Right lobe of liver (tissue), 6 donors: ENCODE measurements around the gene SEPTIN10. TPM values are rescaled to one million over a fixed set of nuclear protein-coding genes. Genes with fewer than 3 reads are reported as not detected.
"Not testable (repeated sequence)": the region's sequence is repeated elsewhere in the genome, so short reads cannot be mapped to it uniquely, and the experiment has no call there.

Experiments
- ATAC-seq, 4 donors: fragments of 200-7000 bp; cut with Tn5 transposase; one replicate each; pipeline ENCODE4 v1.9.1; 2020; ENCODE audit warnings: mild to moderate bottlenecking in 4 of 4, moderate library complexity in 4 of 4
- DNase-seq, 3 donors: peaks; one replicate each; pipeline ENCODE4 v3.0.0-alpha.2; 2020
- H3K27ac ChIP-seq, 3 donors: fragments of 200-600 bp; one replicate each; pipeline ENCODE4 v1.8.0; 2022
- H3K27me3 ChIP-seq, 2 donors: fragments of 200-600 bp; one replicate each; pipeline ENCODE4 v1.8.0; 2022
- H3K36me3 ChIP-seq, 4 donors: fragments of 200-600 bp; sonication (generic) in 1 of 4; one replicate each; pipeline versions ENCODE4 v1.5.1 to v1.8.0; 2017 to 2022; ENCODE audit warnings: control low read depth in 1 of 4
- H3K4me1 ChIP-seq, 4 donors: fragments of 200-600 bp; sonication (generic) in 1 of 4; one replicate each; pipeline versions ENCODE4 v1.5.1 to v1.8.0; 2017 to 2022; ENCODE audit warnings: control low read depth in 1 of 4
- H3K4me3 ChIP-seq, 3 donors: fragments of 200-600 bp; one replicate each; pipeline ENCODE4 v1.8.0; 2022
- H3K9me3 ChIP-seq, 4 donors: fragments of 200-600 bp; sonication (generic) in 1 of 4; one replicate each; pipeline versions ENCODE4 v1.5.1 to v1.8.0; 2017 to 2022; ENCODE audit warnings: control low read depth in 1 of 4
- CTCF ChIP-seq, 4 donors: fragments of 200-600 bp in 3 of 4; fragments of 450-650 bp in 1 of 4; IDR thresholded peaks; one replicate each; pipeline versions ENCODE4 v1.5.1 to v1.8.0; 2016 to 2022; ENCODE audit warnings: antibody characterized with exemption in 4 of 4, mild to moderate bottlenecking in 2 of 4
- POLR2A ChIP-seq: fragments of 450-650 bp; IDR thresholded peaks from one replicate; pipeline ENCODE4 v1.6.1; 2017; ENCODE audit warnings: antibody characterized with exemption, mild to moderate bottlenecking
- WGBS: methylation state at CpG from one replicate; pipeline ENCODE4 v1.1.6; 2018; ENCODE audit warnings: low coverage, low lambda C conversion rate; ENCODE audit not compliant: insufficient coverage; ENCODE audit errors: missing lambda C conversion rate; 5-methylcytosine and 5-hydroxymethylcytosine counted together
- intact Hi-C, 2 donors: fragments of 100-400 bp; cut with DNase I; formaldehyde crosslinking; loops; one replicate each; pipeline versions ENCODE4 v1.11.2 to v1.14.1; 2022
- total RNA-seq, 6 experiments: library from RNA; depleted of rRNA in 2 of 6; stranded (reverse); fragments of >200 nt in 2 of 6; fragmentation: NEBNext Ultra II Directional in 3 of 6; extraction: Animal tissue kit (Norgen Biotek cat#: 25700) in 3 of 6; gene quantifications; one replicate each; pipeline versions ENCODE4 v1.1.0 to v1.2.4, GENCODE V29; 2016 to 2023
- donor health status: DM: no; HTN: yes; CAD: no.
- donor health status: DM: no; HTN: no; CAD: no.
- donor health status: DM: no; HTN: no; CAD: no.
- donor health status: DM: no; HTN: yes; CAD: no.
- donor health status: DM: no; HTN: yes; CAD: no.

SEPTIN10 gene
- total RNA-seq, 6 experiments from 2014 or later: 34.6 to 52.8 (median 40.8) TPM

- ATAC-seq (no peak), DNase-seq (no peak)
- H3K27me3 ChIP-seq: no peaks in the 10 kb centered on the region
- no peaks in the 10 kb centered on the region for H3K36me3 ChIP-seq
- intact Hi-C loops: no loop called here
- TF ChIP-seq CTCF (IDR thresholded peaks at IDR 0.05): no peak
- TF ChIP-seq POLR2A: no peak
- no peak overlapping the region for H3K27ac ChIP-seq
- no peak overlapping the region for H3K4me3 ChIP-seq
- WGBS: 100% methylated on average over 2 of the region's 7 CpGs
- no peaks in the 10 kb centered on the region for H3K9me3 ChIP-seq
- H3K4me1 ChIP-seq: peaks cover 0 to 23% (median 8%) of the 10 kb centered on the region in 4 donors
These were observed 33.9 kb upstream of the SEPTIN10 start for GRCh38 chr2:109647636-109648035.

GRCh38 chr2:109646961-109647360 is 33.2 kb upstream of the SEPTIN10 start:
- Histone ChIP-seq H3K9me3 (no peaks in the 10 kb centered on the region), H3K4me3 (no peak overlapping the region), H3K4me1 (peaks cover 0 to 23% (median 8%) of the 10 kb centered on the region in 4 donors), H3K27ac (no peak overlapping the region), H3K27me3 (no peaks in the 10 kb centered on the region), H3K36me3 (no peaks in the 10 kb centered on the region)
- TF ChIP-seq CTCF (IDR thresholded peaks at IDR 0.05) (no peak), POLR2A (no peak)
- DNase-seq (no peak), ATAC-seq (no peak)
- 92% methylated on average over 8 of the region's 8 CpGs for WGBS
- intact Hi-C loops: no loop called here

GRCh38 chr2:109645412-109646184 is 31.8 kb upstream of the SEPTIN10 start:
- ATAC-seq: no peak
- Histone ChIP-seq H3K4me3 (no peak overlapping the region), H3K36me3 (no peaks in the 10 kb centered on the region), H3K9me3 (no peaks in the 10 kb centered on the region), H3K27ac (peak overlapping the region; percentile 84 to 96 (median 91)), H3K27me3 (no peaks in the 10 kb centered on the region), H3K4me1 (peaks cover 0 to 23% (median 8%) of the 10 kb centered on the region in 4 donors)
- intact Hi-C loops: no loop called here
- no peak for DNase-seq
- TF ChIP-seq POLR2A: no peak
- no peak for TF ChIP-seq CTCF (IDR thresholded peaks at IDR 0.05)
- WGBS: 89% methylated on average over 7 of the region's 14 CpGs

- H3K9me3 ChIP-seq: no peaks in the 10 kb centered on the region
- WGBS: 9% methylated on average over 9 of the region's 12 CpGs
- peak overlapping the region in 1 of 3 donors; percentile 14 for H3K4me3 ChIP-seq
- H3K27ac ChIP-seq: peak overlapping the region; percentile 84 to 96 (median 91)
- TF ChIP-seq CTCF (IDR thresholded peaks at IDR 0.05): no peak
- peak; percentile 88 for TF ChIP-seq POLR2A
- H3K4me1 ChIP-seq: peaks cover 0 to 23% (median 8%) of the 10 kb centered on the region in 4 donors
- no peaks in the 10 kb centered on the region for H3K27me3 ChIP-seq
- H3K36me3 ChIP-seq: no peaks in the 10 kb centered on the region
- peak; percentile 92 to 96 (median 96) for ATAC-seq
- peak; percentile 76 to 92 (median 88) for DNase-seq
- intact Hi-C loops: no loop called here
These were observed 31.0 kb upstream of the SEPTIN10 start for GRCh38 chr2:109644571-109645275.

- intact Hi-C loops, ATAC-seq: not testable (repeated sequence)
These were observed 26.2 kb upstream of the SEPTIN10 start for GRCh38 chr2:109640000-109640399.

More at GRCh38 chr2:109640000-109640399, 26.2 kb upstream of the SEPTIN10 start:
- peaks cover 0 to 33% (median 4%) of the 10 kb centered on the region in 4 donors for H3K4me1 ChIP-seq
- not testable (repeated sequence) for H3K27ac ChIP-seq, H3K4me3 ChIP-seq, DNase-seq, H3K27me3 ChIP-seq, H3K9me3 ChIP-seq, H3K36me3 ChIP-seq
- WGBS: 85% methylated on average over 9 of the region's 9 CpGs
